ENCODE results near the gene NEK4.

DNA sequence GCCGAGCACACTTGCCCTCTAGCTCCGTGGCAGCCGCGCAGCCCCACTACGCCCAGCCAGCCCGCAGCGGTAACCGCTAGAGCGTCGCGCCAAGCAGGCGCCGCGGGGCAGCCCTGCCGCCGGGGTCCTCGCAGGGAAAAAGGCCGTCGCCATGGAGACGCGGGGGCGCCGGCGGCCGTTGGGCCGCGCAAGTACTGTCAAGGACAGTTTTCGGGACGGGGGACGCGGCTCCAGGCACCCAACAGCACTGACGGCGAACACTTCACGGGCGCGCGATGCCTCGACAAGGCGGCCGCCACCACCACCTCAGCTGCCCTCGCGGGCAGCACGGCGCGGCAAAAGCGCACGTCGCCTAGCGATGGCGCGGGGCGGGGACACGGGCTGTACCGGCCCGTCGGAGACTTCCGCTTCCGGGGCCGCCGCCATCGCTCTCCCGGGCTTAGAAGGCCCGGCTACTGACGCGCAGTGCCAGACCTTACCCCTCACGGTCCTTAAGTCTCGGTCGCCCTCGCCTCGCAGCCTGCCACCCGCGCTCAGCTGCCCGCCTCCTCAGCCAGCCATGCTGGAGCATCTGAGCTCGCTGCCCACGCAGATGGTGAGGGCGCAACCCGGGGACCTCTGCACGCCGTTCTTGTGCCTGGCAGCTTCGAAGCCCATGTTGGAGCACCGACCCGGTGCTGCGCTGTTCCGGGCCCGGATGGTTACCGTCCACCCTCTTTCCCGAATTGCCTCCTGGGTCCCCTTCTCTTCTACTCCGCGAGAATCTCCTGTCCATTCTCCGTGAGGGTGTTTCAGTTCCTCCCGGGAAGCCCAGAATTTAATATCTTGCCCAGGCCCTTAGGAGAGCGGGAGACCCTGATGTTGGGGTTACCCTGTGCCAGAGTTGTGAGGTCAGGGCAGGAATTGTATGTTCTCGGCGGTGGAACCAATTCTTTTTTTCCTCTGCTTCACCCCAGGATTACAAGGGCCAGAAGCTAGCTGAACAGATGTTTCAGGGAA lies 64.8 kb downstream of the NEK4 start, which contains the start of the genes GLT8D1 and SPCS1:
- TF ChIP-seq, protein P1, sequence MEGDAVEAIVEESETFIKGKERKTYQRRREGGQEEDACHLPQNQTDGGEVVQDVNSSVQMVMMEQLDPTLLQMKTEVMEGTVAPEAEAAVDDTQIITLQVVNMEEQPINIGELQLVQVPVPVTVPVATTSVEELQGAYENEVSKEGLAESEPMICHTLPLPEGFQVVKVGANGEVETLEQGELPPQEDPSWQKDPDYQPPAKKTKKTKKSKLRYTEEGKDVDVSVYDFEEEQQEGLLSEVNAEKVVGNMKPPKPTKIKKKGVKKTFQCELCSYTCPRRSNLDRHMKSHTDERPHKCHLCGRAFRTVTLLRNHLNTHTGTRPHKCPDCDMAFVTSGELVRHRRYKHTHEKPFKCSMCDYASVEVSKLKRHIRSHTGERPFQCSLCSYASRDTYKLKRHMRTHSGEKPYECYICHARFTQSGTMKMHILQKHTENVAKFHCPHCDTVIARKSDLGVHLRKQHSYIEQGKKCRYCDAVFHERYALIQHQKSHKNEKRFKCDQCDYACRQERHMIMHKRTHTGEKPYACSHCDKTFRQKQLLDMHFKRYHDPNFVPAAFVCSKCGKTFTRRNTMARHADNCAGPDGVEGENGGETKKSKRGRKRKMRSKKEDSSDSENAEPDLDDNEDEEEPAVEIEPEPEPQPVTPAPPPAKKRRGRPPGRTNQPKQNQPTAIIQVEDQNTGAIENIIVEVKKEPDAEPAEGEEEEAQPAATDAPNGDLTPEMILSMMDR (IDR thresholded peaks at IDR 0.05) = no peak
- peak; percentile 48 to 81 (median 78) for TF ChIP-seq POLR2A (IDR thresholded peaks at IDR 0.05)
